Parathyroid adenoma (tissue), 2 donors: Measurements from ENCODE around the gene PDZK1.

Experiments
- H2AFZ ChIP-seq: fragments of 300-600 bp; sonication (generic); one replicate; pipeline ENCODE4 v1.7.0; 2017; ENCODE audit warnings: antibody characterized with exemption, mild to moderate bottlenecking
- H3K27ac ChIP-seq: fragments of 300-600 bp; sonication (generic); one replicate; pipeline ENCODE4 v1.7.0; 2017
- H3K27me3 ChIP-seq: fragments of 300-600 bp; sonication (generic); one replicate; pipeline ENCODE4 v1.7.0; 2017; ENCODE audit warnings: low read length; ENCODE audit not compliant: control insufficient read depth, insufficient read depth
- H3K36me3 ChIP-seq: fragments of 300-600 bp; sonication (generic); one replicate; pipeline ENCODE4 v1.7.0; 2017; ENCODE audit warnings: low read length; ENCODE audit not compliant: control insufficient read depth, insufficient read depth
- H3K4me1 ChIP-seq: fragments of 300-600 bp; sonication (generic); one replicate; pipeline ENCODE4 v1.7.0; 2017; ENCODE audit warnings: control low read depth
- H3K4me2 ChIP-seq: fragments of 300-600 bp; sonication (generic); one replicate; pipeline ENCODE4 v1.7.0; 2017; ENCODE audit warnings: low read length
- H3K4me3 ChIP-seq: fragments of 300-600 bp; sonication (generic); one replicate; pipeline ENCODE4 v1.7.0; 2017; ENCODE audit warnings: low read depth, low read length
- H3K79me2 ChIP-seq: fragments of 300-600 bp; sonication (generic); one replicate; pipeline ENCODE4 v1.7.0; 2017; ENCODE audit warnings: control low read depth
- H3K9ac ChIP-seq: fragments of 300-600 bp; sonication (generic); one replicate; pipeline ENCODE4 v1.7.0; 2017; ENCODE audit warnings: mild to moderate bottlenecking
- H3K9me3 ChIP-seq: fragments of 300-600 bp; sonication (generic); one replicate; pipeline ENCODE4 v1.7.0; 2017; ENCODE audit warnings: low read length; ENCODE audit not compliant: control insufficient read depth
- CTCF ChIP-seq: fragments of 300-600 bp; sonication (generic); IDR thresholded peaks from one replicate; pipeline ENCODE4 v1.7.0; 2017; ENCODE audit warnings: antibody characterized with exemption, mild to moderate bottlenecking
- donor health status: primary hyperparathyroidism.

PDZK1 gene

DNA sequence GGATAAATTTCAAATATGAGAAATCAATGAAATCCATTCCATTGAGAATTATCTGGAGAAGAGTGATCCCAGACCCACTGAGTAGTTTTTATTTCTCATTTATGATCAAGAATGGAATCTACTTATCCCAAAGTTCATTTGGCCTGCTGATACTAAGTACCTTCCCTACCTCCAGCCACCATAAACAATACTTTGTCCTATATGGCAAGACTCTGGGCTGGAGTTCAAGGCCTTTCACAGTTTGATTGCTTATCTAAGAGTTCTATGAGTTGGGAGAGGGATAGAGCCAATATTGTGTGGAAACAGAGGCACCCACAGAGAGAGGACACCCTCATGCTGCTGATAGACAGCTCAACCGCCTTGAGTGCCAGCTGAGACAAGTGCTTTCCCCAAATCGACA lies 5.1 kb downstream of the PDZK1 start:
- H3K4me3 ChIP-seq = no peak overlapping the region
- H3K9me3 ChIP-seq = no peaks in the 10 kb centered on the region
- H3K4me1 ChIP-seq = no peaks in the 10 kb centered on the region
- no peak overlapping the region for H3K4me2 ChIP-seq
- H2AFZ ChIP-seq = no peak overlapping the region
- H3K79me2 ChIP-seq = no peaks in the 10 kb centered on the region
- no peak overlapping the region for H3K27ac ChIP-seq
- TF ChIP-seq CTCF = no peak
- H3K36me3 ChIP-seq = no peaks in the 10 kb centered on the region
- no peaks in the 10 kb centered on the region for H3K27me3 ChIP-seq
- H3K9ac ChIP-seq = no peak overlapping the region

DNA sequence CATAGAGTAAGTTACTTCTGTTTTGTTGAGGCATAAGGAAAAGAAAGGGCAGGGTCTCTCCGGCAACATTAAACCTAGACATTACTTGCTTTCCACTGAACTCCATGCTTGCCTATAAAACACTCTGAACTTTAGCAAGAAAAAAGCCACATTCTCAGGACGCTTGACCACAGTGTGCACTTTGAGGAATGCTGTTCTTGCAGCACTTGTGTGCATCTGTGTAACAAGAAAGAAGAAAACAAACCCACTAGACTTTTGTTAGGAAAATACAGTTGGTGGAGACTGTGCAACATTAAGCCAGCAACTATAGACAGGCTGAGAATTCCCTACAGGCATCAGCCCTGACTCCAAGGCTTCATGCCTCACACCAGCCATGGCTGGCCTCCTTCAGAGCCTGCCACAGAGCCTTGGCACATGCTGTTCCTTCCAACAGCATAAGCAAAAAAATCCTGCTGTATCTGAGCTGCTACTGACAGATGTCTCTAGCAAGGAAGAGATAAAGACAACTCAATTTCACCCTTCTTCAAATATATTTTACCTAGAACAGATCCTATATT lies 5.8 kb downstream of the PDZK1 start:
- Histone ChIP-seq H3K79me2 (no peaks in the 10 kb centered on the region), H3K36me3 (no peaks in the 10 kb centered on the region), H3K9ac (no peak overlapping the region), H3K27ac (no peak overlapping the region), H3K4me2 (no peak overlapping the region), H3K4me3 (no peak overlapping the region), H2AFZ (no peak overlapping the region), H3K27me3 (no peaks in the 10 kb centered on the region), H3K9me3 (no peaks in the 10 kb centered on the region), H3K4me1 (no peaks in the 10 kb centered on the region)
- no peak for TF ChIP-seq CTCF

DNA sequence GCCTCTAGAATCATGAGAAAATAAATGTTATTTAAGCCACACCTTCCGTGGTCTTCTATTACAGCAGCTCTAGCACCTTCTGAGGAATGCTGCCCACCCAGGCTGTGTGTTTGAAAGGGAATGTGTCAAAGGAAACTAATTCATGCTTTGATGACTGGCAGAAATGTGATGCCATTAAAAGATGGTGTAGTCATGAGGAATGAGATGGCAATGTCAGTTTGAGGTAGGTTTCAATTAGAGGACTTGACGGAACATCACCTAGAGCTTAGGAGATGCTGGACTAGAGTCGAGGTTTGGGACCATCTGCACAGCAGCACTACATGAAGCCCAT lies 10.6 kb downstream of the PDZK1 start:
- Histone ChIP-seq H2AFZ (no peak overlapping the region), H3K4me1 (no peaks in the 10 kb centered on the region), H3K4me3 (no peak overlapping the region), H3K9ac (no peak overlapping the region), H3K36me3 (no peaks in the 10 kb centered on the region), H3K27ac (no peak overlapping the region), H3K9me3 (no peaks in the 10 kb centered on the region), H3K4me2 (no peak overlapping the region), H3K79me2 (no peaks in the 10 kb centered on the region), H3K27me3 (no peaks in the 10 kb centered on the region)
- TF ChIP-seq CTCF = no peak

DNA sequence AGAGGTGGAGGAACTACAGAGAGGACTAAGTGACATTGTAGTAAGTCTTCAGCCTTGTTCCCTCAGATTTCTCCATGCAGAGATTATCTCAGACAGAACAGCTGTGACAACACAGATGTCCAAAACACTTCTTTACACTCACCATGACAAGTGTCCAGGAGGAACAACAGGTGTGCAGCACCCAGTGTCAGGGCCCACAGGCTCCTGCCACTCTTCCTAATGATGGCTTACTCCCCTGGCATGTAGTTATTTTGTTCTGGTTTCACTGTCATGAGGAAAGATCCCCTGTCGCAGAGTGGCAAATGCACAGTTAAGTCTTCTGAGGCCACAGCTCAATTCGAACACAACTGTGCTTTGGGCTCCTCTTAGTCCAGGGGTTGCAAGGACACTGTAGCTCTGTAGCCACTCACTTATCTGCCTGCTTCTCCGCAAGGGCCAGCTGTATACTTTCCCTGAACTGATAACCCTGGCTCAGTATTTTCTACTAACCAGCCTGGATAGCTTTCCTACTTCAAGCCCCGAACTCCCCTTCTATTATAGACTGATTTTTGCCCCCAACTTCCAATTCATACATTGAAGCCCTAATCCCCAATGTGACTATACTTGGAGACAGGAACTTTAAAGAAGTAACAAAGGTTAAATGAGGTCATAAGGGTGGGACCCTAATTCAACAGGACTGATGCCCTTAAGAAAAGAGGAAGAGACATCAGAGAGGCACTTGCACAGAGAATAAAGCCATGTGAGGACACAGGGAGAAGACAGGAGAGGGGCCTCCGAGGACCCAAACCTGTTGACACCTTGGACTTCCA lies 11.1 kb downstream of the PDZK1 start:
- H3K4me3 ChIP-seq = no peak overlapping the region
- H2AFZ ChIP-seq = no peak overlapping the region
- no peaks in the 10 kb centered on the region for H3K79me2 ChIP-seq
- H3K9ac ChIP-seq = no peak overlapping the region
- H3K36me3 ChIP-seq = no peaks in the 10 kb centered on the region
- H3K9me3 ChIP-seq = no peaks in the 10 kb centered on the region
- H3K27ac ChIP-seq = no peak overlapping the region
- H3K4me1 ChIP-seq = no peaks in the 10 kb centered on the region
- H3K4me2 ChIP-seq = no peak overlapping the region
- no peaks in the 10 kb centered on the region for H3K27me3 ChIP-seq
- TF ChIP-seq CTCF = no peak
